Ammon's horn (tissue), 1 donor: Measurements from ENCODE around the gene DTYMK.
"Not testable (repeated sequence)": the region's sequence is repeated elsewhere in the genome, so short reads cannot be mapped to it uniquely, and the experiment has no call there.

ENCODE experiments used
- DNase-seq: peaks from one replicate; pipeline ENCODE4 v3.0.0-alpha.2; 2016; ENCODE audit warnings: low spot score

Gene DTYMK

DNA sequence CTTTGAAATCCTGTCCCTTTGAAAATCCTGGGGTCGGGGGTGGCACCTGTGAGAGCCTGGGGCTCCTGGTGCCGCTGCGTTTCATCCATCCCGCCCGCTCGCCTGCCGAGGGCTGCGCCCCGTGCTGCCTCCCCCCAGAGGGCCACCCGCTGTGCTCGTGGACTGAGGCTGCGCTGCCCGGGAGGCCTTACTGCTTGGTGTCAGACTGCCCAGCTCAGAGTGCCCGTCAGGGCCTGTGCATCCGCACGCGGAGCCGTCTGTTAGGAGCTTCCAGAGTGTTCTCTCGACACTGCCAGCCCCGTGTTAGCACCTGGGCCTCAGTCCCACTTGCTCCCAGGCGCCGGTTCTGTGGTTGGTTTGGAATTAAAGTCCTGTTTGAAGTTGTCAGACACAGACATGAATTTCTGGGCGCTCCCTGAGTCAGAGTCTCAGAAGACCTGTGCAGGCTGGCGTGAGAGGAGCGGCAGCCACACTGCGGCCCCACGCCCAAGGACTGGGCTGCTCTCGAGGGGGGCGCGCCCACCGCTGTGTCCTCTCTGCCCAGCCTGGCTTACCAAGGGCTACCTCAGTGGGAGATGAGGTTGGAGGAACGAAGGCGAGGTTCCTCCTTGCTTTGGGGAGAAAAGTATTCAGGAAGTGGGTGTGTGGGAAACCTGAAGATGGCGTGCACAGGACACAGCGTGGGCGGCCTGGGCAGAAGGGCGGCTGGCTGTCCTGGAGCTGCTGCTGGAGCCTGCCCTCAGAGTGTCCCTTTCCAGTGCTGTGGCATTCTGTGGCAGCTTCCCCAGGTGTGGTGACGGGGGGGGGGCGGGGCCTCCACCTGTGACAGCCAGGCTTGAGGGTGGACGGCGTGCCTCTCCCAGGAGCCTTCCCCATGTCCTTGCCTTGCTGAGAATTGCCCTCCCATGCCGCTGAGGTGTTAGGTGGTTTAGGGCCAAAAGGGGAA lies 14.1 kb downstream of the DTYMK start:
- no peak for DNase-seq

DNA sequence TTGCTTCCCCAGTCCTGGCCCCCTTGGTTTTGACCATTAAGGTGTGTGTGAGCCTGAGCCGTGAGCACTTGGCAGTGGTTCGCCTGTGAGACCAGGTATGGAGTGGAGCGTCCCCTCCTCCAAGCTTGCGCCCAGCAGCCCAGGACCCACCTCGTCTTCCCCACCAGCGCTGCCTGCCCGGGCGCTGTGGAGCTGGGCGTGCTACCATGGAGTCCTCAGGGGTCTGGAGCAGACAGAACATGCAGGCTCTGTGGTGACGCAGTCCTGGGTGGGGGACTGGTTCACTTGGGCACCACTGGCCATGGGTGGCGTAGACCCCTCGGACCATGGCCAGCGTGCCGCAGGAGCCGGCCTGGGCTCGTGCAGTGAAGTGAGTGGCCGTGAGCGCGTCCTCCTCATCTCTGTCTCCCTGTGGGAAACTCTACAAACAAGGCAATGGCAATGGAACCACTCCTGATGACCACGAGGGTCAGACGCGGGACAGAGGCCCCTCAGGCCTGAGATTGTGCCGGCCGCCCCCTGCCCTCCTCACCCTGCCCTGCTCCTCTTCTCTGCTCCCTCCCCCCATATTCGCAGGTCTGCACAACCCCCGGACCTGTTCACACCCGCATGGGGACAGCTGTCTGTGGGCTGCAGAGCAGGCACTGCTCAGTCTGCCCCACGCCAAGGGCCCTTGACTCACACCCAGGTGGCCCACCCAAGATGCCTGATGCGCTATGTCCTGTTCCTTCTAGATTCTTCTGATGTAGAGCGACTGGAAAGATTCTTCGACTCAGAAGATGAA lies 15.0 kb downstream of the DTYMK start:
- no peak for DNase-seq

DNA sequence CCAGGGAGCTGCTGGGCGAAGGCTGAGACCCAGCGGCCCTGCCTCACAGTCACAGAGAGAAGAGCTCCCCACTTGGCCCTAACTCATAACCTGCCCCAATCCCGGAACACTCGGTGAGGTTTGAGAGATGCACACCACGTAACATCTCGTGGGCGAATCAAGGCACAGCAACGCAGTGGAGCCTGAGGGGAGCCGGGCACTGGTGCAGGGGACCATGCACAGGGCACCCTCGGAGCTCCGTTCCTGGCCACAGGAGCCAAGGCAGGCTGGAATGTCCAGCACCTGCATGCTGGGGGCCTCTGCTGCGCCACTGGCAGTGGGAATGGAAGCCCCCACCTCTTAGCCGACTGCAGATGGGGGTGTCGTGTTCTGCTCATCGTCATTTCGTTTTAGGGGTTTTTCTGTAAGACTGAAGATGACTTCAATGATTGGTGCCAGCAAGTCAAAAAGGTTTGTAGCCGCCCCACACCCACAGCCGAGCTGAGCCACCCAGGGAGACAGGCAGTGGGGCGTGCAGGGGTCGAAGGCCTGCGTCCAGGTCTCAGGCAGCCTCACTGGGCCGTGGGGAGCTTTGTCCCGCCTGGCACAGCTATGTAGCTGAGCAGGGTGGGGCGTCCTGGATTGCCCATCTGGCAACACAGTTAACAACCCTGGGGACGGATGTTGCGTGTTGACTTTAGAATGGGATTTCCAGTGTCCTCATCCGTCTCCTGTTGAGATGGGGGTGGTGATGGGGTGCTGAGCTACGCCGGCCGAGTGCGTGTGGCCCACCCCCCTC lies 16.1 kb downstream of the DTYMK start:
- no peak for DNase-seq

DNA sequence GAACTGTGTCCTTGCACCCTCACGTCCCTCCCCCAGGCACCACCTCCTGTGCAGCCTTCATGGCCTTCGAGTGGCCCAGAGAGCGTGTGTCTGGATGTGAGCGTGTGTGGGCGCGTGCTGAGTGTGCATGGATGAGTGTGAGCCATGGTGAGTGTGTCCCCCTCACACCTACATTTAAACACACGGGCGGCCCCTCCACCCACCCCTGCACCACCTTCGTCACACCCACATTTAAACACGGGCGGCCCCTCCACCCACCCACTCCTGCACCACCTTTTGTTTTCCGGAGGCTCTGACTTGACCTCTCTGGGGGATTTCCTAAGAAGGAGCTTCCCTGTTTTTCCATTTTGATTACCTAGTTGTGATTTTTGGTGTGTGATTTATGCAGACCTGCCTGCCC lies 17.8 kb downstream of the DTYMK start:
- DNase-seq = no peak

GRCh38 chr2:241668354-241668753 lies 18.3 kb downstream of the DTYMK start:
- DNase-seq = no peak

GRCh38 chr2:241666627-241667400 lies 19.8 kb downstream of the DTYMK start:
- DNase-seq = no peak

- peak; percentile 57 for DNase-seq
Measured at GRCh38 chr2:241665731-241666440, 20.7 kb downstream of the DTYMK start.

DNA sequence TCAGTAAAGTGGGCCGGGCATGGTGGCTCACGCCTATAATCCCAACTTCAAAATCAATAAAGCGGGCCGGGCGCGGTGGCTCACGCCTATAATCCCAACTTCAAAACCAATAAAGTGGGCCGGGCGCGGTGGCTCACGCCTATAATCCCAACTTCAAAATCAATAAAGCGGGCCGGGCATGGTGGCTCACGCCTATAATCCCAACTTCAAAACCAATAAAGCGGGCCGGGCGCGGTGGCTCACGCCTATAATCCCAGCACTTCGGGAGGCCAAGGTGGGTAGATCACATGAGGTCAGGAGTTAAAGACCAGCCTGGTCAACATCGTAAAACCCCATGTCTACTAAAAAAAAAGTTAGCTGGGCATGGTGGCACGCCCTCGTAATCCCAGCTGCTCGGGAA lies 23.9 kb downstream of the DTYMK start:
- not testable (repeated sequence) for DNase-seq

DNA sequence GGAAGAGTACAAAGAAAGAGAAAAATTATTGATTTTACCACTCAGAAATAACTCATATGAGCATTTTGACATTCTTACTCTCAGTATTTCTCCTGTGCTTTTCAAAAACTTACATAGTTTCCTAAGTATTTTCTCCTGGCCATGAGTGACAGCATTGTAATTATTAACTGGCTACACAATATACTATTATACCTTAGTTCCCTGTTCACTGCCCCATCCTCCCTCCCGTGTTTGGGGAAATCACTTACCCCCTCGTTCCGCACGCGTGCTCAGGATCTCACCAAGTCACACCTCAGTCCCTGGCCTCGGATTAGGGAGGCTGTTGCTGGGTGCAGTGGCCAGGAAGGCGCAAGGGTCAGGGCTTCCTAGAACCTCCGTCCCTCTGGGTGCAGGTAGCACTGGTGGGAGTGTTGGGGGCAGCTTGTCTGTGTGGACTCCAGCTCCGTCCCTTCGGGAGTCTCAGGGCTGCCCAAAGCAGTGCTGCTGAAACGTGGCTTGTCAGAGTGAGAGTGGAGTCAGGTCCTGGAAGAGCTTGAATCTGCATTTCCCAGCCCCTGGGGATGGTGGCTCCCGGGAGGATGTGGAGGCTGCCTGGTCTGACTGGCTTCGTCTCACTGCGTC lies 25.9 kb downstream of the DTYMK start:
- no peak for DNase-seq

GRCh38 chr2:241659150-241659739 lies 27.4 kb downstream of the DTYMK start:
- peak; percentile 85 for DNase-seq

DNA sequence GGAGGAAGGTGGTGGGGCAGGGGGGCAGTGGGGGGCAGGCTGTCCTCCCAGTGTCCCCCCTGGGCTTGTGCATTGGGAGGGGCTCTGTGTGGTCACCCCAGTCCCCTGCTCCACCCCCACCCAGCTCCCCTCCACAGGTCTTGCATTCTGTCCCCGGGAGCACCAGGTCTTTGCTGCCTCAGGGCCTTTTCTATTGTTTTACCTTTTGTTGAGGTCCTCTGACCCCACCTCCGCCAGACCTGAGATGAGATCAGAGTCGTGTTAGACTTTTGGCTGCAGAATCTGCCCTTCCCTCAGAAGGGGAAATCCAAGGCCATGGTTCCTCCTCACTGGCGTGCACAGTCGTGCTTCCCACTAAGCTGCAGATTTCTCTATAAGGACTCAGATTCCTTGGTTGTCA lies 28.3 kb downstream of the DTYMK start:
- DNase-seq = no peak

- DNase-seq = no peak
Measured at GRCh38 chr2:241657786-241658254, 28.8 kb downstream of the DTYMK start.

- DNase-seq = no peak
Measured at GRCh38 chr2:241656190-241656741, 30.3 kb downstream of the DTYMK start.

- DNase-seq = no peak
Measured at GRCh38 chr2:241655516-241656189, 31.0 kb downstream of the DTYMK start.

DNA sequence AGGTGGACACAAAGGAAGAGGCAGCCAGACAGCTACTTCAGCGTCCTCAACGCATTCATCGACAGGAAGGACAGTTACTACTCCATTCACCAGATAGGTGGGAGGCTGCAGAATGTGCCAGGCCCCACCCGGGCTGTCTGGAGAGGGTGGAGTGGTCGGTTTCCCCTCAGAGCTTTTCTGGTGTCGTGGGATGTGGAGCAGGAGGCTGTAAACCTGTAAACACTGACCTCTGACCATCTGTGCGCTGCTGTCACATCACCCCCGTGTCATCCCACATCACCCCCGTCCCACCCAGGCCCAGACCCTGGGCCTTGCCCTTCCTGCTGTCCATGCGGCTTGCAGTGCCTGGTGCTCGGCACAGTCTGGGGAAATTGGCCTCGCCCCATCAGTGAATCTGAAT lies 32.1 kb downstream of the DTYMK start:
- no peak for DNase-seq

DNA sequence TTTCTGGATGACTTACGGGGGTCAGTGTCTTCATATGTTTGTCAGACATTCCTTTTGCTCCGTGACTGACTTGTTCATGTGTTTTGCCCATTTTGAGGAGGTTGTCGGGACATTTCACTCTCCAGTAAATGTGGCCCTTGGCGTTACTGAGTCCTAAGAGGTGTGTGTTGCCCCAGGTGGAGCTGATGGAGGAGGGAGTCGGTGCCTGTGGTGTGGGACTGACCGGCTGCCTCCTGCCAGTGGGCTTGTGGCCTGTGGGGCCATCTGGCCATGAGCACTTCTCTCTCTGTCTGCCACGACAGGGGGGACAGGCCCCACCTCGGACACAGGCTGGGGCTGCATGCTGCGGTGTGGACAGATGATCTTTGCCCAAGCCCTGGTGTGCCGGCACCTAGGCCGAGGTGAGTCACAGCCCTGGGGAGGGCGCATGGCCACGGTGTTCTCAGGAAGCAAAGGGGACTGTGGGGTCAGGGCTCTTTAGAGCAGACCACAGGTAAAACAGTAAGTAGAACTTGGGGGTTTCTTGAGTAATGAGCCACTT lies 33.3 kb downstream of the DTYMK start:
- DNase-seq = no peak

GRCh38 chr2:241652722-241653121 lies 33.9 kb downstream of the DTYMK start:
- no peak for DNase-seq

- no peak for DNase-seq
Measured at GRCh38 chr2:241652142-241652541, 34.5 kb downstream of the DTYMK start.

DNA sequence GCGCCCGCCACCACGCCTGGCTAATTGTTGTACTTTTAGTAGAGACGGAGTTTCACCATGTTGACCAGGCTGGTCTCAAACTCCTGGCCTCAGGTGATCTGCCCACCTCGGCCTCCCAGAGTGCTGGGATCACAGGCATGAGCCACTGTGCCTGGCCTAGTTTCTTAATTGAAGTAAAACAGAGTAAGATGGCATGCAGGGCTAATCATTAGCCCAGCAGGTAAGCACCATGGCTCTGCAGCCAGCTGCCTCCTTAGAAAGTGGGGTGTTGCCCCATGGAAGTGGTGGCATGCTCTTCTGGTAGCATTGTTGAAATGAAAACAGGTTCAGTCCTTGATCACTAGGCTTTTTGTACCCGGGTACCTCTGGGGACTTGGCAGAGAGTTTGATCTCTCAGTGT lies 36.7 kb downstream of the DTYMK start:
- DNase-seq = no peak
